ENCODE results near the gene GRK1.

GRK1 gene

GRCh38 chr13:113650731-113651148, 16.3 kb upstream of the GRK1 start:
- no peak for DNase-seq

DNA sequence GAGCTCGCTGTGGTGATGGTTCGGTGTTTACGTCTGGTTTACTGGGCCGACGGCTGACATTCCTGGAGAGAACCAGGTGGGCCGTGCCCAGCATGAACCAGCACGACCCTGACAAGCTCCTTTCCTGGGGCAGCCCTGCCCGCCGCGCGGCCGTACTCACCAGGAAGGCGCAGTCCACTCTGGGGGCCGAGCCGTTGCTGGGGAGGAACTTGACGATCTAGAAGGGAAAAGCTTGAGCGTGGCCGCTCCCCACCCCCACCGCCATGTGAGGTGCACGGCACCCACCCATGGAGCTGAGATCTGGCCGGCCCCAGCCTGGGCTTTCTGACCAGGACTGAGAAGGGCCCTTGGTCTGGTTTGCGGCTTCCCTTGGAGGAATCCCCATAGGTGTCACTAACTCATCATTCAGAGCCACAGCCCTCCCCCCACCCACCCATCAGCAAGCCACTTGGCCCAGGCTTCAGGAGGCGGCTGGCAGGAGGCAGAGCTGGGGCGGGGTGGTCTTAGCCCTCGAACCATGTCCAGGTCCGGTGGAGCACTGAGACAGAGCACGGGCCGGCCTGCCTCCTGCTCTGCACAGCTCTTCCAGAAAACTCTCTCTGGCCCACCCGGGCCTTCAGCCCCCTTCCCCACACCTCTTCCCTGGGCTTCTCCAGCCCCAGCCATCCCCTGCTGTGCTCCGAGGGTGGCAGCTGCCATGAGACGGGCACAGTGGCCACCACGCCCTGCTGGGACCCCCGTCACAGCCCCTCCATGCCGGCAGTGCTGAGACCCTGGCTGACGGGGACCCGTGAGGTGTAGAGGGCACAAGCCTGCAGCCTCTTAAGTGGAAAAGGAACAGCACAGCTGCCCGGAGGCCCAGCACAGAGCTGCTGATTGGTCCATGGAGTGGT, 15.3 kb upstream of the GRK1 start:
- DNase-seq = no peak

DNA sequence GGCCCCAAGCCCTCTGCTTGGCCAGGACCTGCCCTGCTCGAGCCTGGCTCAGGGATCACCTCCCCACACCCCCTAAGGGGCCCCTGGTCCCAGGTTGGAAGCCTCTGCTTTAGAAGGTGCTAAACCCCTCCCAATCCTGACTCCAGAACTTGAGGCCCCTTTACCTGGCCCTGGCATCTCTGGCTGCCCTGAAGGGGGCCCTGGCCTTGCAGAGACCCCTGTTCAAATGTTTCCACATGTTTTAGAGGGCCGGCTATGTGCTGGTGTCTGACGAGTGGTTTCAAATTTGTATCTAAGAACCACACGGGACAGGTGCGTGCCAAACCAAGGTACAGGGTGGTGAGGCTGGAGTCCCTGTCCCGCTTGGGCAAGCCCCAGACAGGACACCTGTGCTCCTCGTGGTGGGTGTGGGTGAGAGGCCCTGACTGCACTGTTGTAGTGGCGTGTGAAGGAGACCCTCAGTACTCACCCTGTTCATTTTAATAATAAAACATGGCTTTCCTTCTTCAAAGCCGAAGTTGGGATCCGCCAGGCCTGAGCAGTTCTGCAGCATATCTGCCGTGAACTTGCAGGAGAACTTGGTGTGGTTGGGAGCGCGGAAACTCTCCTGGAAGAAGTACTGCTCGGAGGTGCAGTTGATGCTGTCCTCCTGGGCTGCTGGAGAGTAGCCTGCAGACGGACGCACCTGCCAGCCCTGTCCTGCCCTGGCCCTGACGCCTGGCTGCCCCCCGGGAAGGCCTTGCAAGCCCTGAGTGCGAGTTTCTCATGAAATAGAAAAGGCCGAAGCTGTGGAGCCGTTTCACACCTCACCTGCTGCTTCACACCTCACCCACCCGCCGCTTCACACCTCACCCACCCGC, 14.4 kb upstream of the GRK1 start:
- DNase-seq = no peak

DNA sequence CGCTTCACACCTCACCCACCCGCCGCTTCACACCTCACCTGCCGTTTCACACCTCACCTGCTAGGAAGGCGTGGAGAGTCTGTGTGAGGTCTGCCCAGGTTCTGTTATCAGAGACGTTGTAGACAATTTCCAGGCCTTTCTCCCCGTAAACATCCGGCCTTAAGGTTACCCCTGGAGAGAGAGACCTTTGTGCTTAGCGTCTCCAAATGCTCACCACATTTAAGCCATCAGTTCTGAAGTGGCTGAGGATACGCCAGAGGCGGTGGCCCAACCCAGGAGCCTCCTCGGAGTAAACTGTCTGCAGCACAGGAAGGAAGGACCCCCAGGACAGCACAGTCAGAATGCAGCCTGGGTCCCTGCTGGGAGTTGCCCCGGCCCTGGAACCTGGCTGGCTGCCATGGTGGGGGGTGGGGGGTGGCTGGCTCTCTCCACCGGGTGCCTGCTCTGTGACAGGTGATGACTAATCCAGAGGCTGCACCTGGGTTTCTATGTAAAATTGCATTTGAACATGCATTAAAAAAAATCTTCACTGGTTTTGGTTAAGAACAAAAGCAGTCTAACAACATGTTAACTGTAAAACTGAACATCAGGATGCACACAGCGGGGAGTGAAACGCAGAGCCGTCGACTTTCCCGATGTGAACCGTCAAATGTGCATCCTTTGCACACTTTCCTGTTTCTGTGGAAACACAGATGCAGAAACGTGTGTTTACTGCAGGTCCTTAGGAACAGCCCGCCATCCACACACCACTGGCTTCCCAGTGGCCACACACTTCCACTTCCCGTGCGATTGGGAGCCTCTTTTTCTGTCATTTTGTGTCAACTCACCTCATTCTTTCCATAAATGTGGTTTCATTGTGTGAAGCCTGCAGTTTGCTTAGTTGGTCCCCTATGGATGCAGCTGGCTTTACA, 13.5 kb upstream of the GRK1 start:
- no peak for DNase-seq

DNA sequence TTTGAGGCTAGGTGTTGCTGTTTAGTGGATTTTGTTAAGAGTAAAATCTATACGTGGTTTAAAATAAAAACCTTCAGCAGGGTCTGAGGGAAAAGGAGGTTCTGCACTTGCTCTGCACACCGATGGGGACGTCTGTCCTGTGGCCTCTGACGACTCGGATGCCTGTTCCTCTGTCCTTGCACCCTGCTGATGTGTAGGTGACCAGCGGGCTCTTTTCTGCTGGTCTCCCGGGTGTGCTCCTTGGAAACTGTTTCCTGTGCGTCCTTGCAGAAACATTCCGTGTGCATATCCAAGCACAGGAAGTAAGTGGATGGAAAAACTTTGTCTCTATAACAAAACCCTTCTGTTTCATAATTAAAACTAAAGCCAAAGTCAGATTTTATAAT, 12.9 kb upstream of the GRK1 start:
- no peak for DNase-seq

- no peak for DNase-seq
These were observed 12.3 kb upstream of the GRK1 start for GRCh38 chr13:113654591-113655345.

GRCh38 chr13:113655346-113656002, 11.5 kb upstream of the GRK1 start:
- no peak for DNase-seq

- DNase-seq = no peak
These were observed 10.9 kb upstream of the GRK1 start for GRCh38 chr13:113656003-113656588.

DNA sequence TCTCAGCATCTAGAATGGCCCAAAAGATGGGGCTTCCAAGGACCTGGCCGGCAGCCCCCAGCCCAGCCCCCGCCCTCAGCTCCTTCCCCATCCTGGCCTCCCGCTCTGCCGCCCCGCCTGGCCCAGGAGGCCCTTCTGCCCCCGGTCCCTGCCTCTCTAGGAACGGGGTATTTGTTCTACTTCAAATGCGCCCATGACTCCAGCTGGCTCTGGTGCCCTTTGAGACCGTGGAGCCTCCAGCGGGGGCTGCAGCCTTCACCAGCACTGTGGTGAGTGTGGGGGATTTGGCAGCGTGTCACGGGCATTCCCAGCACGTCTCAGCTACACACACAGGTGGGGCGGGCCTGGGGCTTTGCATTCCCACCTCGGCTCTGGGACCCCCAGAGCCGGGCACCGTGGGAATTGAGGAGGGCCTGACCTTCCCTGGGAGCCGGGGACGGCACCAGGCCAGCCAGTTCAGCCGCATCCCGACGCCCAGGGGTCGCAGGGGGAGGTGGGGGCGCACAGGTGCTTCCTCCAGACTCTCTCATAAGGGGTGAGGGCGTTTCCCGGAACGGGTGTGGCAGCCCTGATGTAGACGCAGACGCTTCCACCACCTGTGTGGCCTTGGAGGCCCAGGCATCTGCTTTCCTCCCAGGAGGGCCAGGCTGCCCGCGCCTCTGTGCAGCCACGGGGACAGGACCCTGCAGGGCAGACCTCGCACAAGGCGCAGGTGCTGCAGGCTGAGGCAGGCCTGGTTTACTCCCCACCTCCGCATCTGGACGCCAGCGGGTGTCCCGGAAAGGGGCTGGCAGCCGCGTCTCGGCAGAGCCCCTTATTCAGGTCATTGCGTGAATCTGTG, 10.0 kb upstream of the GRK1 start:
- no peak for DNase-seq

DNA sequence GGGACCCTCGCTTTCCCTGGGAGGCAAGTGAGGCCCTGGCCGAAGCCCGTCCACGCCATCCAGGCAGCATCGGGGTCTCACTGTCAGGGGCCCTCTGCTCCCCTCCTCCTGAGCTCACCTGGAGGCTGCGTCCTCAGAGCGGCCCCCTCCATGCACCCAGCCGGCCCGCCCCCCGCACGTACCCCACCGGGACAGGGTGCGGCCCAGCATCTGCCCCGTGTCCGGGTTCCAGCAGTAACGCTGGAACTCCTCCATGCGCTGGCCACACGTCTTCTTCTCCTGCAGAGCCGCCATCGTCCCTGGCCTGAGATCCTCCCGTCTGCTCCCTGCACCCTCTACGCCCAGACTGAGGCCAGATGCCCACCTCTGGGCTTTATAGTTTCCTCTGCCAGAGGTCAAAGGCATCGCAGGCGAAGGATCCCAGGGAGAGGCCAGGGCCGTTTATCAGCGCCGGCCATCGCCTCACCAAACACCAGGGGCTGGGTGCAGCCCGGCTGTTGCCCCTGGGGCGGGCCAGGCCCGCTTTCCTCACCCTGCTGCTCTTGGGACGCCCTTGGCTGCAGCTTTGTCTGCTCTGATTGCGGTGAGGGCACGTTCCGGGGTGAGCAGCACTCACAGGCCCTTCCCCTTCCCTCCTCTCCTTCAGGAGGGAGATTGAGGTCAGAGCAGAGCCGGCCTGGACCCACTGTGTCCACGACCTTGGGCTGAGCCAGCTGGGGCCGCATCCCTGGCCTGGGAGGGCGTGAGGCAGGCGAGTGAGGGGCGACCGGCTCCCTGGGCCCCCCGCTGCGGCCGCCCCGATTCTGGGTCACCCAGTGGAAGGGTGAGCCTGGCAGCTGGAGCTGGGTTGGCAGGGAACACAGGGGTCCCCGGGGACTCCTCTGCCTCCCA, 8.9 kb upstream of the GRK1 start, which contains the start of gene ATP4B:
TSS of gene ATP4B (minus strand) at position 348 of the 891 bp plus-strand sequence. CDS start at position 294, 54 bp downstream.
- DNase-seq = no peak

DNA sequence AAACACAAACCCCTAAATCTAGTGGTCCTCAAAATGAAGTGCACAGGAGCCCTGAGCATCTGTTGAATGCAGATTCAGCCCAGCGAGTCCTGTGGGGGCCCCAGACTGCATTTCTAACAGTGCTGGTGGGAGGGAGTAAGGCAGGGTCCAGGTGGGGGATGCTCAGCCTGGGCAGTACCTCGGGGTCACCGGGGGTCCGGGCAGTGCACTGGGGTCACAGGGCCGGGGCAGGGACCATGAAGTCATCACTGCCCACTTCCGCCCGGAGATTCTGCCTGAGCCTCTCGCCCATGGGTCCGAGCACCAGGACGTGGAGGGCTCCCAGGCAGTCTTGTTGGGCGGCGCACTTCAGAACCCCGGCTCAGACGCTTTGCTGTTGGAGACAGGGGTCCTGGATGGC, 8.2 kb upstream of the GRK1 start:
- DNase-seq = no peak

DNA sequence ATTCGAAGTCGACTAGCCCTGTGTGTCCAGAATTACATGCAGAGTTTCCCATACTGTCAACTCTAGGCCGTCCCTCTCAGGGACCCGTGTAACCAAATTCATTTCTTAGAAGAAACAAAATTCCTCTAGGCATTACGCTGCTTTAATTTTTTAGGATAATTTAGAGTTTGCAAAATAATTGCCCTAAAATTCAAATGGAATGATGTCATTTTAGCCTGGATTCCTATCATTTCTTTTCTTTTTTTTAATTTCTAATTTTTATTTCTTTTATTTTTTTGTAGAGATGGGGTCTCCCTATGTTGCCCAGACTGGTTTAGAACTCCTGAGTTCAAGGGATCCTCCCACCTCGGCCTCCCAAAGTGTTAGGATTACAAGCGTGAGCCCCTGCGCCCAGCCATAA, 7.7 kb upstream of the GRK1 start:
- no peak for DNase-seq

- no peak for DNase-seq
These were observed 7.0 kb upstream of the GRK1 start for GRCh38 chr13:113660066-113660465.

GRCh38 chr13:113661509-113661908, 5.5 kb upstream of the GRK1 start:
- no peak for DNase-seq

DNA sequence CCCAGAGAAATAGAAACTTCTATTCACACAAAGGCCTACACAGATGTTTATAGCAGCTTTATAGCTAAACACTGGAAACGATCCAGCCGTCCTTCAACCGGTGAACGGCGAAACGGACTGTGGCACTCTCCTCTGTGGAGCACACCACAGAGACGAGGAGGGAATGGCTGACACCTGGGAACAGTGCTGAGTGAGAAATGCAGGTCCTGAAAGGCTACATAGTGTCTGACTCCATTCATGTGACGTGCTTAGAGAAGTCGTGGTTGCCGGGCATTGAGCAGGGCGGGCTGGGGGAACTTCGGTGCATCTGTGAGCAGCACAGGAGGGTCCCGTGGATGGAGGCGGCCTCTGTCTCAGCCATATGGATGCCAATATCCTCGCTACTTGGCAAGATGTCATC, 3.1 kb upstream of the GRK1 start:
- DNase-seq = no peak

DNA sequence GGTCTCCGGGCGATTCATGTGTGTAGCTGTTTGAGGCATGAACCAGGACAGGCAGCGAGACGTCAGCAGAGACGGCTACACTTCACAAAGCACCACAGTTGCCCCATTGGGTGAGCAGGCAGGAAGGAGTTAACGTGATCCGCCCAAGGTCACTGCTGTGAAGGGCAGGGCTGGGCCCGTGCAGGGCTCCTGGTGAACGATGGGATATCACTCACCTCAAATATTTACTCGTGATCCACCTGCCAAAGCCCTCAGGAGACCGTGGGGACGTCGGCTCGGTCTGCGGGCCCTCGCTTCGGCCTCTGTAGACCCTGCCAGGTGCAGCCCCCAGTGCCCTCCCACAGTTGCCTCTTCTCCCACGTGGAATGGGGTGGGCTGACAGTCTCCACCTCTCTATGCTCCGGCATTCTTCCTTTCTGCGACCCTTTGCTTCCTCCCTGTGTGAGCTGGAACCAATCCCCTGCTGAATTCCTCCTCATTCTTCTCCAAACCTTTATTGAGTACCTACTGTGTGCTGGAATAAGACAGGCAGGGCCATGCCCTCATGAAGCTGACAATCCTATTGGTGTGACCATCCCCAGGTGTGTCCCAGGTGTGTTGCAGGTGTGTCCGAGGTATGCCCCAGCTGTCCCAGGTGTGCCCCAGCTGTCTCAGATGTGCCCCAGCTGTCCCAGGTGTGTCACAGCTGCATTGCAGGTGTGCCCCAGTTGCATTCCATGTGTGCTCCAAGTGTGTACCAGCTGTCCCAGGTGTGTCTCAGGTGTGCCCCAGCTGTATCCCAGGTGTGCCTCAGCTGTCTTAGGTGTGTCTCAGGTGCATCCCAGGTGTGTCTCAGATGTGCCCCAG, 2.0 kb upstream of the GRK1 start:
- no peak for DNase-seq

- no peak for DNase-seq
These were observed 1.3 kb upstream of the GRK1 start for GRCh38 chr13:113665597-113666328.
